Measurements from ENCODE around the gene OMP.

The OMP gene

GRCh38 chr11:77069969-77070582 is 32.6 kb upstream of the OMP start:
- FAIRE-seq = no peak

DNA sequence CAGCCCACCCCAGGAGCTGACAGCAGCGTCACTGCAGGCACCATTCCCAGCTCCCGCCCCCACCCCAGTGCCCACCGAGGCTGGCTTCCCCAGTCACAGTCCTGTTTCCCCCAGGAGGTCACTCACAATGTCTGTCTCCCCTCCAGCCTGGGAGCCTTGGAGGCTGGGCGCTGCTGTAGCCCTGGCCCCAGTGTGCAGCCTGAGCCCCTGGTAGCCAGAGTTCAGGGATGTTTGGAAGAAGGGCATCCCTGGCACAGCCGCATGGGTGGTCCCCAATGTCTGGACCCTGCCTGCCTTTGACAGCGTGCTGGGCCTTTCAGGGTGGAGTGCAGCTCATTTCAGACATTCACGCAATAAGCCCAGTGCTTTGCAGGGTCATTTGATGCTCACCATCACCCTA is 31.6 kb upstream of the OMP start:
- FAIRE-seq = no peak

- no peak for FAIRE-seq
Measured at GRCh38 chr11:77071671-77072605, 30.7 kb upstream of the OMP start.

DNA sequence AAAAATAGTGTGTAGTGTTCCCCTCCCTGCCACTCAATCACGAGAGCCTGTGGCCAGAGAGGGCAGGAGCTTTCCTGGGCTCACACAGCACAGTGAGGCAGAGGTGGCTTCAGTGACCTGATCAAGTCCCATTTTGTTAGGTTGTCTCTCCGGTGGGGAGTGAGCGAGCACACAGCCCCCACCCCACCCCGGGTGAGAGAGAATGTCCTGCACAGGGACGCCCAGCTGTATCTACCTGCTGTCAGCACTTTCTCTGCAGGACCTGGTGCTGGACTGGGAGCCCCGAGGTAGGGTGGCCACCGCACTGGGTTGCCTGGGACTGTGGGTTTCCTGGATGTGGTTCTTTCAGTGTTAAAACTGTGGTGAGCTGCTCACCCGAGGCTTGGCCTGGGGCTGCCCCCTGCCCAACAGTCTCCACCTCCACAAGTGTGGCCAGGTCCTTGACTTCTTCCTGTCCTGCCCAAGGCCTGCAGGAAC is 29.8 kb upstream of the OMP start:
- FAIRE-seq = no peak

DNA sequence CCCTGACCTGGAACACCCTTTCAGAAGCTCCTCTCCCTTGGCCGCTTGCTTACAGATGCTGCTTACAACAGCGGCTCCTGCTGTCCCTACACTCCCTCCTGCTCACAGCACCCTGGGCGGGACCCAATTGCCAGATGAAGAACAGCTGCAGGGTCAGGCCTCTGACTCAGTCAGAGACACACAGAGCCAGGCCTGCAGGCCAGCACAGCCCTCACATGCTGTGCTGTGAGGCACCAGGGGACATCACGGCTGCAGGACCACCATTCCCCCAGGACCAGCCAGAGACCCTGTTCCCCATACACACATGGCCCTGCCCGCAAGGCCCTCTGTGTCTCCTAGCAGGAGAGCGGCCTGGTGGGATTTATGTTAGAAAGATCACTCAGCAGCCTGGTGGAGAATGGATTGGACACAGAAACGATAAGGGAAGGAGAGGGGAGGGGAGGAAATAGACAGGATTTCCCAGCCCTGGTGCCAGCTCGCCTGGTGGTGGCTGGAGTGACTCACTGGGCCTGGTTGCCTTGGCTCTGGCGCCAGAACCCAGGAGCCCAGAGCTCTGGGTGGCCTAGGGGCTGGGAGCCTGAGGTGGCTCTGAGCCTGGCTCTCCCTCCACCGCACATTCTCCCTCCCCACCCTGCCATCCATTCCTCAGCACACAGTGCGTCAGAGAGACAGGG is 29.2 kb upstream of the OMP start:
- no peak for FAIRE-seq

DNA sequence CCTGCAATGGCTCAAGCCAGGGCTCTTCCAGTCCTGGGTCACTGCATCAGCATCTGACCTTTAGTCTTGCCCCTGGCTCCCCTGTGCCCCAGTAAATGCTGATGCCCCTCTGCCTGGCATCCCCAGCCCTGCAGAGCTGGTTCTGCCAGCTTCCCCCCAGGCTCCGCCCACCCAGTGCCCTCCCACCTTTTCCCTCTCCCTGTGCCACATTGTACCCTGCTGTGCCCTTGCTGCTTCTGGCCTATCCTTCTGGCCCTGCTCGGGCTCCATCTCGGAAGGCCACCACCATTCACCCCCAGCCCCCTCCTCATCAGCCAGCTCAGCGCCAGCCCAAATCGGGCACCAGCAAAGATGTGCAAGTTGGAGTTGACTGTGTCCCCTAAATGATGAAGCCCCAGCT is 28.4 kb upstream of the OMP start:
- no peak for FAIRE-seq

- no peak for FAIRE-seq
Measured at GRCh38 chr11:77074626-77075221, 27.9 kb upstream of the OMP start.

DNA sequence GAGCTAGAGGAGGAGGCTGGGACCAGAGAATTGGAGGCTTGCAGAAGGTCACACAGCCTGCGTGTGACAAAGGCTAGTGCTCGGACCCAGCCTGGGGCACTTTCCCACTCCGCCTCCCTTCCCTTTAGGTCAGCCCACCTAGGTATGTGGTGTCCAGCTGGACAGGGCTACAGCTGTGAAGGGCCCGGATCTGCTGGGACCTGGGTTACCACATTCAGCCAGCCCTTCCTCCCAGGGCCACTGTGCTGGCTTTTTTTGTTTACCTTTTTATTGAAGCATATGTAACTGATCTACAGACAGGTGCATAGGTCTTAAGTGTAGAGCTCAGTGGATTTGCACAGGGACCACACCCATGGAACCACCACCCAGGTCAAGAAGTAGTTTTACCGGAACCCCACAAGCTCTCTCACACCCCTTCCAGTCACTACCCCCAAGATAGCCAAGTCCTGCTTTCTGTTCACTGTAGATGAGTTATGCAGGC is 27.2 kb upstream of the OMP start:
- FAIRE-seq = no peak

DNA sequence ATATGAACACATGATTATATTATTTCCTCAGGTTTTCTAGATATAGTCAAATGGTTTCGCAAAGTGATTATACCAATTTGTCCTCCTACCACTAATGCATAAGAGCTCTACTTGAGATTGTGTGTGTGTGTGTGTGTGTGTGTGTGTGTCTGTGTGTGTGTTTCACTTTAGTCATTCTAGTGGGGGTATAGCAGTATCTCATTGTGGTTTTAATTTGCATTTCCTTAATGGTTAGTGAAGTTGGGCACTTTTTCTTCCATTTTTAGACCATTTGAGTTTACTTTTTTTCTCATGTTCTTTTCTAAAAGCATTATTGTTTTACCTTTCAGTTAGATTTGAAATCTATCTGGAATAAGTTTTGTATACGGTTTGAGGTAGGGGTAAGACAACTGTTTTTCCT is 23.0 kb upstream of the OMP start:
- no peak for FAIRE-seq

DNA sequence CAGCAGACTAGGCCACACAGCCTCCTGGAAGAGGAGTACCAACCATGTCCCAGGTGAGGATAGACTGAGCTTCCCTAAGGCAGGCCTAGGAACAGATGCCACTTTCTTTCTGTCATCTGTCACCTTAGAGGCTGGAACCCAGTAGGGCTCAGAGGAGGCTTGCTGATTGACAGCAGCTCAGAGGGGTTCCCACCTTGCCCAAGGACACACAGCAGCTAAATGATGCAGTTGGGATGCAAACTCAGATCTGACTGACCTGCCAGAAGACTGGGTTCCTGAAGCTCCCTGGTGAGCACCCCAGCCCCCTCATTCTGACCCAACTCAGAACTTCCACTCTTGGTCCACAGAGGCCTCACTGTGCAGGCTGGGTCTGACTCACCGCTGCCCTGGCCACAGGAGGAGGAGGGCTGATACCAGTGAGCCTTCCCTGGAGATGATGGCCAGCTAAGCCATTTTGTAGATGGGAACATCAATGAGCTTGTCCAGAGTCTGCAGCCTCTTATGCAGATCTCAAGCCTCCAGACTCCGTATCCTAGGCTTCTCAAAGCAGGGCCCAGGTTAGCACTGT is 21.9 kb upstream of the OMP start:
- FAIRE-seq = no peak

GRCh38 chr11:77081381-77081851 is 21.2 kb upstream of the OMP start:
- FAIRE-seq = no peak

DNA sequence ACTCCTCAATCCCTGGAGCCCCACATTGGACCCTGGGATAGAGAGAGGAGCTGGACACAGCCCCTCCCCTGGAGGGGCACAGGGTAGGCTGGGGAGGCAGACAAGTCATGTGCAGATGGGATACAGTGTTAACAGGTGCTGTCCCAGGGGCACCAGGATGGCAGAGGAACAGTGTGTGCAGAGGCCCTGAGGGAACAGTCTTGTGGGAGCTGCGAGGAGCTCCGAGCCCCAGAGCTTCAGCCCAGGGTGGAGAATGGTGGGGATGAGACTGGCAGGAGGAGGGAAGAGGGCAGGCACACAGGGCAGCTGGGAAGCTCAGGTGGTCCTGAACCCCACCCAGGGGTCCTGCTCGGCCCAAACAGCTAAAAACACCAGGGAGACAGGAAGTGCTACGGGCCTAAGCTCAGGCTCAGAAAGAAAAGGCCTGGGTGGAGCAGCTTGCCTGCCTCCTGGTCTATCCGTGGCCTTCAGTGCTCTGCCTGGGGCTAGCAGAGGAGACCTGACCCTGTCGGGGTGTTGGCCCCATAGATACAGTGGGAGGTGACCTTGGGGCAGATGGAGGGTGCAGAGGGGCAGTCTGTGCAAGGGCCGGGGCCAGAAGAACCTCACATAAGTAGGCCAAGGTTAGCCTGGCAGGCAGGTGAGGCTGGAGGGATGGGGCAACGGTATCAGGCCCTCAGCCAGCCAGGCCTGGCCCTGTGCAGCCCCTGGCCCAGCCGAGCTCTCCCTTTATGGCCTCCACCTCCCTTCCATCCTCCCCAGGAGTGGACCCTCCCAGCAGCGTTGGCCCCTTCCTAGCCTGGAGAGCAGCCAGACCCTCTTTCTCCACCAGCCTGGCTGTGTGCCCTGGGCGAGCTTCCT is 20.4 kb upstream of the OMP start:
- no peak for FAIRE-seq

GRCh38 chr11:77082838-77083565 is 19.6 kb upstream of the OMP start:
- FAIRE-seq = no peak

DNA sequence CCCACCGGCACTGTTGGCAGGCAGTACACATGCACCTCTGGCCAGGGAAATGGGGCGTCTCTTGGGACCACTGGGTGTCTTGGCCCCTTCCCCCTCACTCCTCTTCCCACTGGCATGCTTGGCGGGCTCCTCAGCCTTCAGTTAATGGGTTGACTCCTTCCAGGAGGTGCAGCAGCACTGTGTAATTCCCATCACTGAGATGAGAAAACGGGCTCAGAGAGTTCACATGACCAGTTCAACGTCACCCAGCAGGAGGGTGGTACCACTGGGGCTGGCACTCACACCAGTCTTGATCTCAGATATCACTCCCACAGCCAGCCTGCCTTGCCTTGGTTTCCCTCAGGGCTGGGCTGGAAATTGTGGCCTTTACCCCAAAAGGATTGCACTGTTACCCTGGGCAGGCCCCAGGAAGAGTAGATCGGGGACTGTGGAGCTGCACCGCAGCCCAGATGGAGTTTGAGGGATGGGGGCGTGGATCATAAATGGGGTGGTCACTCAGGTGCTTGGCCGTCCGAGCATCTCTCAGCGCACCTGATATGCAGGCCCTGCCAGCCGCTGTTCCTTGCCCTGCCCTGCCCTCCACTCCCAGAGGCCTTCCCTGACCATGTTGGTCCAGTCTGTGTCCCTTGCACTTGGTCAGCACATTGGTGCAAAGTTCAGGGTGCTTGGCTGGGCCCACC is 18.9 kb upstream of the OMP start:
- no peak for FAIRE-seq

DNA sequence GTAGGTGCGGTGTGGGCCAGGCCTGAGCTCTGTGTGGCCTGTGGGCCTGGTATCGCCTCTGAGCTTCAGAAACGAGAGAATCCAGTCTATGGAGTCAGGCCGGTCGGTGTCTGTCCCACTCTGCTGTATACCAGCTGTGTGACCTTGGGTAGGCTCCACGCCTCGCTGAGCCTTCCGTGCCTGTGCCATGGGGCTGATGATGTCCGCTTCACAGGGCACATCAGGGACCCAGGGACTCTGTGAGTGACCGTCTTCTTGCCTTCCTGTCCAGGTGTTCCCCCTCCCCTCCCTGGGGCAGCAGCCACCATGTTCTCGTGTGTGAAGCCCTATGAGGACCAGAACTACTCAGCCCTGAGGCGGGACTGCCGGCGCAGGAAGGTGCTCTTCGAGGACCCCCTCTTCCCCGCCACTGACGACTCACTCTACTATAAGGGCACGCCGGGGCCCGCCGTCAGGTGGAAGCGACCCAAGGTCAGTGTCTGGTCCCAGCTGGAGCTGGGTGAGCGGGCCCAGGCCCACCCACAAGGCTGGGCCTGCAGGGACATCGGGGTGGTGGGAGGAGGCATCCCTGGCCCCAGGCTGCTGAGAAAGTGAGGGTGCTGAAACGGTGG is 18.0 kb upstream of the OMP start:
- FAIRE-seq = no peak

- no peak for FAIRE-seq
Measured at GRCh38 chr11:77085652-77086051, 17.0 kb upstream of the OMP start.

GRCh38 chr11:77086521-77087472 is 15.8 kb upstream of the OMP start:
- FAIRE-seq = no peak

- no peak for FAIRE-seq
Measured at GRCh38 chr11:77087723-77088225, 14.9 kb upstream of the OMP start.

Measured in colon (tissue), 2 donors.